ENCODE results near the gene TTBK1.

DNA sequence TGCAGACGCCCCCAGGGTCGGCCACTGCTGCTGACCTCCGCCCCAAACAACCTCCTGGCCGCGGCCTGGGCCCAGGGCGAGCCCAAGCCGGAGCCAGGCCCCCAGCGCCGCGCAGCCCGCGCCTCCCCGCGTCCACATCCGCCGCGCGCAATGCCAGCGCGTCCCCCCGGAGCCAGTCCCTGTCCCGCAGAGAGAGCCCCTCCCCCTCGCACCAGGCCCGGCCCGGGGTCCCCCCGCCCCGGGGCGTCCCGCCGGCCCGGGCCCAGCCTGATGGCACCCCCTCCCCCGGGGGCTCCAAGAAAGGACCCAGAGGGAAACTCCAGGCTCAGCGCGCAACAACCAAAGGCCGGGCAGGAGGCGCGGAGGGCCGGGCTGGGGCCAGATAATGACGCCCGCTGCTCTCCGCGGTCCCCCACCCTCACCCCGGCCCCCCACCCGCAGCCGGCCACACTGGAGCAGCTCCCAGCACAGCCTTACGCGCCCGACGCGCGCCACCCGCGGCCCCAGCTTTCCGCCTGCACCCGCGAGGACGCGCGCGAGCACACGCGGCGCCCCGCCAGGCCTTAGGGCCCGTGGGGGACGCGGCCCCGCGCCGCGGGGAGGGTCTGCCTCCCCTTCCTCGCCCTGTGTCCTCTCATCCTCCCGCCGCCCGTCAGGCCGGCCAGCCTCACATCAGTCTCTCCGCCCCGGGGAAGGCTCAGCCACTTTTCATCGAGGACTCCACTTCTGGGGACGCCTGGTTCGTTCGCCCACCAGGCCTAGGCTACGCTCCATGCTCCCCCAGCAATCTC is 41.9 kb downstream of the TTBK1 start:
- TF ChIP-seq, protein P1, sequence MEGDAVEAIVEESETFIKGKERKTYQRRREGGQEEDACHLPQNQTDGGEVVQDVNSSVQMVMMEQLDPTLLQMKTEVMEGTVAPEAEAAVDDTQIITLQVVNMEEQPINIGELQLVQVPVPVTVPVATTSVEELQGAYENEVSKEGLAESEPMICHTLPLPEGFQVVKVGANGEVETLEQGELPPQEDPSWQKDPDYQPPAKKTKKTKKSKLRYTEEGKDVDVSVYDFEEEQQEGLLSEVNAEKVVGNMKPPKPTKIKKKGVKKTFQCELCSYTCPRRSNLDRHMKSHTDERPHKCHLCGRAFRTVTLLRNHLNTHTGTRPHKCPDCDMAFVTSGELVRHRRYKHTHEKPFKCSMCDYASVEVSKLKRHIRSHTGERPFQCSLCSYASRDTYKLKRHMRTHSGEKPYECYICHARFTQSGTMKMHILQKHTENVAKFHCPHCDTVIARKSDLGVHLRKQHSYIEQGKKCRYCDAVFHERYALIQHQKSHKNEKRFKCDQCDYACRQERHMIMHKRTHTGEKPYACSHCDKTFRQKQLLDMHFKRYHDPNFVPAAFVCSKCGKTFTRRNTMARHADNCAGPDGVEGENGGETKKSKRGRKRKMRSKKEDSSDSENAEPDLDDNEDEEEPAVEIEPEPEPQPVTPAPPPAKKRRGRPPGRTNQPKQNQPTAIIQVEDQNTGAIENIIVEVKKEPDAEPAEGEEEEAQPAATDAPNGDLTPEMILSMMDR (IDR thresholded peaks at IDR 0.05): no peak
- no peak for TF ChIP-seq POLR2A (IDR thresholded peaks at IDR 0.05)
